NCI-H748 treated with DMSO at 0.1 percent for 48 hours (cell line): Measurements from ENCODE around the gene EIF4G3.
"Not testable (repeated sequence)": the region's sequence is repeated elsewhere in the genome, so short reads cannot be mapped to it uniquely, and the experiment has no call there.

Experiments used
- DNase-seq: peaks from one replicate; lab custom pipeline; 2025; lab: John Stamatoyannopoulos, UW

Gene EIF4G3

GRCh38 chr1:21030181-21030580 lies 146.5 kb downstream of the EIF4G3 start:
- no peak for DNase-seq

DNA sequence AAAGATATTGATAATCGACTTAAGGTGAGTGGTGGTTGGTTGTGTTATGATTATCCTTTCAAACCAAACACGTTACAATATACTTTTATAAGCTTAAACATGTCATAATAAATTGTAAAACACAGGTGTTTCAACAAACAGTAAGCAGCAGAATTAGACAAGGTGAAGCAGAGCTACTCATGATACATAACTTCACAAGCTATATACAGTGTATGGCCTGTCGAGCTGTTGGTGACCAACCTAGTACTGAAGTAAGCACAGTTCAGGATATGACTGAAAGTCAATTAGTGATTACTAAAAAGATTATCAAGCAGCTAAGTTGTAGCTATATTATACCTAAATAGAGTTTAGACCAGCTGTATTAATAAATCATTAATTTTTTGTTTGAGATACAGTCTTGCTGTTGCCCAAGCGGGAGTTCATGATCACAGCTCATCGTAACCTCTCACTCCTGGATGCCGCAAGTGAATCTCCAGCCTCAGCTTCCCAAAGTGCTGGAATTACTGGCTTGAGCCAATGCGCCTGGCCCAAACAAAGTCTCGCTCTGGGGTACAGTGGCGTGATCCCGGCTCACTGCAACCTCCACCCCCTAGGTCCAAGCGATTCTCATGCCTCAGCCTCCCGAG lies 148.1 kb downstream of the EIF4G3 start:
- no peak for DNase-seq

DNA sequence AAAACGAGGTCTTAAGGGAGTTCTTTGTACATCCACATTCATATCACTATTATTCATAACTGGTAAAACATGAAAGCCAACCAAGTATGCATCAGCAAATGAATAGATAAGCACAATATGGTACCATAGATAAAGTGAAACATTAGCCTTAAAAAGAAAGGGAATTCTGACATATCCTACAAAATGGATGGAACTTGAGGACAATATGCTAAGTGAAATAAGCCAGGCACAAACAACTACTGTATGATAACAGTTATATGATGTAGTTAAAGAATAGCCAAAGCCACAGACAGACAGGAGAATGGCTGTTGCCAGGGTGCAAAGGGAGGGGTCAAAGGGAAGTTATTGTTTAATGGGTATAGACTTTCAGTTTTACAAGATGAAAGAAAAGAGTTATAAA lies 148.9 kb downstream of the EIF4G3 start:
- DNase-seq: no peak

DNA sequence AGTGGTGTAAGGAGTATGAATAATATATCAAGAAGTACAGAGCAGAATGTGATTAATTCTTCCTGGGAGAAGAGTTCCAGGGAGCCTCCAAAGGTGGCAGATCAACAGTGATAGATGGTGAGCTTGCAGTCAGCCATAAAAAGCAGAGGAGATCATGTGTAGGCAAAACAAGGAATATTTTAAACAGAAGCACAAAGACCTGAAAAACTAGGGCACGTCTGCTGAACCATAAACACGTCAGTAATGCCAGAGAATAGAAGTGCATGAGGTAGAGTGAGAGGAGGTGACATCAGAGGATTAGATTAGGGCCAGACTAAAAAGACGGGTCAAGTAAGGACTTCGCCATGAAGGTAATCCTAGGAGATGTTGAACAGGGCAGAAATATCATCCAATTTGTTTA lies 151.8 kb downstream of the EIF4G3 start:
- DNase-seq: no peak

GRCh38 chr1:21024136-21024896 lies 152.4 kb downstream of the EIF4G3 start:
- not testable (repeated sequence) for DNase-seq

DNA sequence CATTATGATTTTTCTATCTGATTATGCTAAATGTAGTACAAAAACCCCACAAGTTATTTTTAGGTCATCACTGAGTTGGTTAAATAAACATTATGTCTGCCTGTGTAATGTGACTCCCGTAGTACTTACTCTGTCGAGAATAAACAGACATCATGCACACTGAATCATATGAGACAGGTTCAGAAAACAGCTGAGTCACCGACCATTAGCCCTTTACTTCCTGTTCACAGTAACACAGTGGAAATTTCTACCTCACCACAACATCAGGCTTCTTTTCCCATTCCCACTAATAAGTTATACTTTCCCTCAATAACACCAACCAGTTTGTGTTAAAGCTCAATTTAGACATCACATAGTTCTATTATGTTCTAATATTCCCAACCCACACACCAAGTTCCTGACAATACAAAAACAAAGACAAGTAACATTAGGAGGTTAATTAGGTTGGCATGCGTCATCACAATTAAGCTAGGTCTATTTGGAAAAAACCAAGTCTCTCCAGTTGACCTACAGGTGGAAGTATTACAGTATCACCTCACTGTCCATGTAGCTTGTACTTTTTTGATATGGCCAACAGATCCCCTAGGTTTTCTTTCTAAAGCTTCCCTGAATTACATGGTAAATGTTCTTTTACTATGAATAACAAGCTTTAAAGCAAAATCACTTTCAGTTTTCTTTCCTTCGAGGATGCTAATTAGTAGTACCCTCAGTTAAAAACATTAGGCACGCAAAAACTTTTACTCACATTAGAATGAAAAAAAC lies 154.2 kb downstream of the EIF4G3 start:
- DNase-seq: peak; percentile 88

GRCh38 chr1:21021311-21021710 lies 155.4 kb downstream of the EIF4G3 start:
- DNase-seq: no peak

DNA sequence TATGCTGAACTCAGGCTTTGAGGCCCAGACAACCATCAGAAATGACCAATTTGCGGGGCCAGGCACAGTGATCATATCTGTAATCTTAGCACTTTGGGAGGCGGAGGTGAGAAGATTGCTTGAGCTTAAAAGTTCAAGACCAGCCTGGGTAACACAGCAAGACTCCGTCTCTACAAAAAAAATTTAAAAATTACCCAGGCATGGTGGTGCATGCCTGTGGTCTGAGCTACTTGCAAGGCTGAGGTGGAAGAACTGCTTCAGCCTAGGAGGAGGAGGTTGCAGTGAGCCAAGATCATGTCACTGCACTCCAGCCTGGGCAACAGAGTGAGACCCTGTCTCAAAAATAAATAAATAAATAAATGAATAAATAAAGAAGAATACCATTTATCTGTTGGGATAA lies 156.5 kb downstream of the EIF4G3 start:
- no peak for DNase-seq

DNA sequence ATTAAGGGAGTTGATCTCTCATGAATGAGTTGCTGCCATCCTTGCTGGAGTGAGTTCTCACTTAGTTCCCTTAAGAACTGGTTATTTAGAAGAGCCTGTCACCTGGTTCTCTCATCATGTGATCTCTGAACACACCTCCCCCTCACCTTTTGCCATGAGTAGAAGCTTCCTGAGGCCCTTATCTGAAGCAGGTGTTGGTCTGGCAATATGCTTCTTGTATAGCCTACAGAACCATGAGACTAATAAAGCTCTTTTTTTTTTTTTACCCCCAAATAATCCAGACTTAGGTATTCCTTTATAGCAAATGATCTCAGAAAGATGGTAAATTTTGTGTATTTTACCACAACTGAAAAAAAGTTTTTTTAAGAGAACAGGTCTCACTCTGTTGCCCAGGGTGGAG lies 158.0 kb downstream of the EIF4G3 start:
- DNase-seq: no peak

GRCh38 chr1:21013510-21013909 lies 163.2 kb downstream of the EIF4G3 start:
- no peak for DNase-seq

DNA sequence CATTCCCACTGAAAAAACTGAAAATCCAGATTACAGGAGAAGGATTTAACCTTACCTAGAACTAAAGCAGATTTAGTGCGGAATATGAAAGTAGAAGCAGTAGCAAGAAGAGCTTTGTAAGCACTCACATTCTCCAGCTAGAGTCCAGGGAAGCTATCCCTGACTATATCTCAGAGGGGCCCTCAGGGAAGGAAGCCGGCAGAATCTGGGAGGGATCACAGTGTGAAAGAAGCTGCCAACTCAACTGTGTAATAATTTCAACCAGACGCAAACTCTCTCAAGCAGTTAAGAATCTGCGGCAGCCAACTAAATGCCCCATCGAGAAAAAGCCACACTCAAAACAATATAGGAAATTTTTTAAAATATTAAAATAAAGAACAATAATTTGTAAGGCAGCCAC lies 163.8 kb downstream of the EIF4G3 start:
- no peak for DNase-seq

- peak; percentile 13 for DNase-seq
Observed at GRCh38 chr1:21007876-21008275, 168.8 kb downstream of the EIF4G3 start.

- DNase-seq: no peak
Observed at GRCh38 chr1:21005466-21006239, 171.0 kb downstream of the EIF4G3 start.

- DNase-seq: no peak
Observed at GRCh38 chr1:21003281-21004045, 173.2 kb downstream of the EIF4G3 start.

GRCh38 chr1:21001042-21001441 lies 175.7 kb downstream of the EIF4G3 start:
- DNase-seq: no peak

- DNase-seq: no peak
Observed at GRCh38 chr1:21000245-21000594, 176.5 kb downstream of the EIF4G3 start.

DNA sequence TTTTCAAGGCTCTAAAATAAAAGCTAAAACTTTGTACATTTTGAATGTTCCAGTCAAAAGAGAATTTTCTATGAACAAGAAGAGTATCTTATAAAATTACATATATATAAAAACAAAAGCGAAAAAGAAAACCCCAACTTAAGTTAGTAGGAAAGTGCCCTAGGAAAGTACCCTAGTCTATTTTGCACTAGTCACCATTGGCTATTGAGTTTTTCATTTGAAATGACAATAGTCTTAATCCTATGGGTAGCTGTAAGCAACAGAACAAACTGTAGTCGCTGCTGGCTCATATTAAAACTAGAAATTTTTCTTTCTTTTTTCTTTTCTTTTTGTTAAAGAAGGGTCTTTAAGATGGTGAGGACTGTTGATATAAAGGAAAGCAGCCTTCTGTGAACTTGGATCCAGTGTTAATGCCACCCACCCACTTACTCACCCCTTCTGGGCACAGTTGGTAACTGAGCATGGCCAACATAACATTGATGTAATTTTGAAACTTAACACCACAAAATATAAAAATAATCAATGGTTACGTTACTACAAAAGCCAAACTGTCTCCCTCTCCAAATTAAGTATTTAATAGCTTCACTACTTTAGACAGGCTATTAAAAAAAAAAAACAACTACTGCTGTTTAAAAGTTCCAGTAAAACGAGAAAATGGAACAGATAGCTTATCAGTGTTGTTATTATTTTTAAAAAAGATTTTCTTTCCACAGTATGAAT lies 177.0 kb downstream of the EIF4G3 start:
- DNase-seq: no peak

DNA sequence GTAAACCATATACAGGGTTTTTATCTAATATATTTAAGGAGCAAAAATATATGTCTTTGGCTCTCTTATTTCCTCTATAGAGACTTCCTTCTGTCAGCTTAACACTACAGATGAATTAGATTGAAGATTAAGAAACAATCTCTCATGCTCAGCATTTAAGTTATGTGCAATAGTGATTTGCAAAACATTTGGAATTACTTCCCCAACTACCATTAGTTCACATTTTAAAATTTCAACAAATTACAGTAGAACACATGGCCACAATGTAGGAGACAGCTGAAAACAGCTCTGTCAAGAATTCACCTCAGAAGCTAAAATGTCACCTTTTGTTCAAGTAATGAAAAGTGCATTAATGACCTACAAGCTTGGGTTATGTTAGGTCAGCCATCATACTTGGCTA lies 177.9 kb downstream of the EIF4G3 start:
- no peak for DNase-seq

GRCh38 chr1:20997602-20998224 lies 179.0 kb downstream of the EIF4G3 start:
- DNase-seq: no peak

DNA sequence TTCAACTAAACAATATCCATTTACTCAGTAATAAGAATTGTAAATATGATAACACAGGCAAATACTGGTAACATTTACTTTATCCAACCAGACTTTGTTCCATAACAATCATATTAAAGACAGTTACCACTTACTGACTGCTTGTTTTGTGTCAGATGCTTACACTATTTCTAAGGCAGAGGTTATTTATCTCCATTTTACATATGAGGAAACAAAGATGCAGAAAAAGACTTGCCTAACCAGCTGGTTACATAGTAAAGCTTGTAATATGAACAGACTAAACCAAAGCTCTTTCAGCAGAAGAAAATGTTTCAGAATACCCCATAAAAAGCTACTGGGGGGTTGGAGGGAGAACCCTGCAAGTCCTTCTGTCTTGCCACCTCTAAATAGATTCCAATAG lies 180.1 kb downstream of the EIF4G3 start:
- DNase-seq: no peak
